Measurements from ENCODE around the gene TMEM151A. TPM values are rescaled to one million over a fixed set of nuclear protein-coding genes. Genes with fewer than 3 reads are reported as not detected.

TMEM151A gene
- total RNA-seq, 4 donors from 2014 or later: not detected

DNA sequence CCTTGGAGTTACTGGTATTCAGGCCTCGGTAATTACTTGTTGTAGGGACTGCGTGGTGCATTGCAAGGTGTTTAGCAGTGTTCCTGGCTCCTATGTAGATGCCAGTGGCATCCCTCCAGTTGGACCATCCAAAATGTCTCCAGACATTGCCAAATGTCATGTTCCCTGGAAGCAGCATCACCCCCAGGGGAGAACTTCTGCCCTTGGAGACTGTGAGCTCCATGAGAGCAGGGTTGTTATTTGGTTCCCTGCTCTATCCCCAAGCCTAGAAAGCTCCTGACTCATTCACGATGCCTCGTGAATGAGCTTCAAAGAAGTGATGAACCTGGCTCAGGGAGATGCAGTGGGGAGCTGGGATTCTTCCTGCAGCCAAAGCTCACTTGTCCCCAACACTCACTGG is 29.9 kb downstream of the TMEM151A start:
- Histone ChIP-seq H3K27ac (peak overlapping the region in 2 of 4 donors; percentile 51 to 63), H3K4me1 (peaks cover 0 to 73% (median 36%) of the 10 kb centered on the region in 4 donors), H3K4me3 (no peak overlapping the region), H3K27me3 (no peaks in the 10 kb centered on the region), H3K36me3 (no peaks in the 10 kb centered on the region), H3K9me3 (no peaks in the 10 kb centered on the region)
- TF ChIP-seq POLR2A (IDR thresholded peaks at IDR 0.05) (no peak), EP300 (IDR thresholded peaks at IDR 0.05) (peak in 1 of 2 donors; percentile 28)
- DNase-seq (ENCODE audit: low spot score in 2 of 2): no peak
- WGBS, 2 donors: 71 to 75% methylated on average over 4 of the region's 4 CpGs

DNA sequence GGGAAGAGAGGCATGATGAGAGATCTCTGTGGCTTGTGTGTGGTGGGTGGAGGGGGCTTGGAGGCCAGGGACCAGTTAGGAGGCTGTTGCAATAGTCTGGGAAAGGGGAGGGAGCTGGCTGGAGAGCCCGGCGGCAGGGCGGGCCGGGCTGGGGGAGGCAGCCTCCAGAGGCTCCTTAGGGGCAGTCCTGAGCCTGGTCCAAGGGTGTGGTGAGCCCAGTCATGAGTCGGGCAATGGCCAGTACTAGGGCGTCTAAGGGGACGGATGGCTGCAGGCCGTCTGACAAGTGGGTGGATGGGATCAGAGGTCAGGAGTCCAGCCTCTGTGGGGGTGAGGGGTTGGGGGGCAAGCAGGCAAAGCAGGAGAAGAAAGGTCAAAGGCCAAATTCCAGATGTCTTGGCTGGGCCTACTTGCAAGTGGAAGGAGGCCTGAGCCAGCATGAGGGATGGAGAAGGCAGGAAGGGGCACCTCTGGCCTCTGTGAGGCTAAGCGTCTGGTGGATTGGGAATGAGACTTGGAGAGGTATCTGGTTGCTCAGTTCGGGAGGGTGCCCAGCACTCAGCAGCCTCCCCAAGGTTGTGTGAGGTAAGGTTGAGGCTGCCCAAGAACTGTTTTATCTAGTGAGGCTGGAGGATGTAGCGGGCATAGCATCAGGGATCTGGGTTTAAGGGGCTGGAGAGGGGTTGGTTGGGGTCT is 31.2 kb downstream of the TMEM151A start:
- peak overlapping the region in 2 of 4 donors; percentile 51 to 63 for H3K27ac ChIP-seq
- H3K4me1 ChIP-seq: peaks cover 0 to 73% (median 35%) of the 10 kb centered on the region in 4 donors
- H3K27me3 ChIP-seq: no peaks in the 10 kb centered on the region
- peak; percentile 45 to 59 for DNase-seq (ENCODE audit: low spot score in 2 of 2)
- no peaks in the 10 kb centered on the region for H3K9me3 ChIP-seq
- 31 to 43% methylated on average over 10 to 11 of the region's 11 CpGs for WGBS, 2 donors
- H3K36me3 ChIP-seq: no peaks in the 10 kb centered on the region
- no peak overlapping the region for H3K4me3 ChIP-seq
- no peak for TF ChIP-seq POLR2A (IDR thresholded peaks at IDR 0.05)
- TF ChIP-seq EP300 (IDR thresholded peaks at IDR 0.05): peak in 1 of 2 donors; percentile 18
- TF ChIP-seq, protein P1, sequence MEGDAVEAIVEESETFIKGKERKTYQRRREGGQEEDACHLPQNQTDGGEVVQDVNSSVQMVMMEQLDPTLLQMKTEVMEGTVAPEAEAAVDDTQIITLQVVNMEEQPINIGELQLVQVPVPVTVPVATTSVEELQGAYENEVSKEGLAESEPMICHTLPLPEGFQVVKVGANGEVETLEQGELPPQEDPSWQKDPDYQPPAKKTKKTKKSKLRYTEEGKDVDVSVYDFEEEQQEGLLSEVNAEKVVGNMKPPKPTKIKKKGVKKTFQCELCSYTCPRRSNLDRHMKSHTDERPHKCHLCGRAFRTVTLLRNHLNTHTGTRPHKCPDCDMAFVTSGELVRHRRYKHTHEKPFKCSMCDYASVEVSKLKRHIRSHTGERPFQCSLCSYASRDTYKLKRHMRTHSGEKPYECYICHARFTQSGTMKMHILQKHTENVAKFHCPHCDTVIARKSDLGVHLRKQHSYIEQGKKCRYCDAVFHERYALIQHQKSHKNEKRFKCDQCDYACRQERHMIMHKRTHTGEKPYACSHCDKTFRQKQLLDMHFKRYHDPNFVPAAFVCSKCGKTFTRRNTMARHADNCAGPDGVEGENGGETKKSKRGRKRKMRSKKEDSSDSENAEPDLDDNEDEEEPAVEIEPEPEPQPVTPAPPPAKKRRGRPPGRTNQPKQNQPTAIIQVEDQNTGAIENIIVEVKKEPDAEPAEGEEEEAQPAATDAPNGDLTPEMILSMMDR (IDR thresholded peaks at IDR 0.05): no peak

DNA sequence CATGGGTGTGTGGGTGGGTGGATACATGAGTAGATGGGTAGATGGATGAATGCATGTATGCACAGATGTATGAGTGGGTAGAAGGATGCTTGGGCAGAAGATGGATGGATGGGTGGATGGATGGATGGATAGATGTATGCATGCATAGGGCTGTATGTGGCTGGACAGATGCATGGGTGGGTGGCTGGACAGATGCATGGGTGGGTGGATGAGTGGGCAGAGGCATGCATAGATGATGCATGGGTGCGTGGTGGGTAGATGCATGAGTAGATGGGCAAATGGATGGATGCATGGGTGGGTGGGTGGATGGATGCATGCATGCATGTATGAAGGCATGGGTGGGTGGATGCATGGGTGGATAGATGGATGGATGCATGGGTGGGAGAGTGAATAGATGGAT is 32.0 kb downstream of the TMEM151A start:
- Histone ChIP-seq H3K36me3 (no peaks in the 10 kb centered on the region), H3K4me3 (no peak overlapping the region), H3K9me3 (no peaks in the 10 kb centered on the region), H3K4me1 (peaks cover 0 to 73% (median 35%) of the 10 kb centered on the region in 4 donors), H3K27ac (no peak overlapping the region), H3K27me3 (no peaks in the 10 kb centered on the region)
- 92 to 96% methylated on average over 1 of the region's 1 CpG for WGBS, 2 donors
- no peak for DNase-seq (ENCODE audit: low spot score in 2 of 2)
- TF ChIP-seq EP300 (IDR thresholded peaks at IDR 0.05) (no peak), POLR2A (IDR thresholded peaks at IDR 0.05) (no peak)
- TF ChIP-seq, protein P1 (IDR thresholded peaks at IDR 0.05): no peak

DNA sequence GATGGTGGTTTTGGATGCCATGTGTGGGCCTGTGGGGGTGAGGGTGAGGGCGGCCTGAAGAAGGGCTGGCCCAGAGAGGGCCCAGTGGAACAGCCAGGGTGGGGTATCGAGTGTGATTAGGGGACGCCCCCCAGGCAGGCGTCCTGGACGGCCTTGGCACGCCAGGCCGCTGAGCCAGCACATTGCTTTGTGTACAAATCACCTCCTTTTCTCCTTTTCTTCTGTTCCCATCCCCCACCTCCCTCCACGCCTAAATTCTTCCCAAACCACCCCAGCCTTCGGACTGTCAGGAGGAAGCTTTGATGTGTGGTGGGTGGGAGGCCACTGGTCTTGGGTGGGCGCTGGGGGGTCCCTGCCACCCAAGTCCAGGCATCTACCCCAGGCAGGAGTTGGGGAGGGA is 33.0 kb downstream of the TMEM151A start:
- H3K9me3 ChIP-seq: no peaks in the 10 kb centered on the region
- 48 to 58% methylated on average over 10 of the region's 10 CpGs for WGBS, 2 donors
- no peaks in the 10 kb centered on the region for H3K27me3 ChIP-seq
- no peak for TF ChIP-seq POLR2A (IDR thresholded peaks at IDR 0.05)
- TF ChIP-seq EP300 (IDR thresholded peaks at IDR 0.05): no peak
- TF ChIP-seq, protein P1 (IDR thresholded peaks at IDR 0.05): no peak
- no peak overlapping the region for H3K4me3 ChIP-seq
- peaks cover 0 to 76% (median 34%) of the 10 kb centered on the region in 4 donors for H3K4me1 ChIP-seq
- no peaks in the 10 kb centered on the region for H3K36me3 ChIP-seq
- peak overlapping the region in 2 of 4 donors; percentile 3 to 52 for H3K27ac ChIP-seq
- no peak for DNase-seq (ENCODE audit: low spot score in 2 of 2)

DNA sequence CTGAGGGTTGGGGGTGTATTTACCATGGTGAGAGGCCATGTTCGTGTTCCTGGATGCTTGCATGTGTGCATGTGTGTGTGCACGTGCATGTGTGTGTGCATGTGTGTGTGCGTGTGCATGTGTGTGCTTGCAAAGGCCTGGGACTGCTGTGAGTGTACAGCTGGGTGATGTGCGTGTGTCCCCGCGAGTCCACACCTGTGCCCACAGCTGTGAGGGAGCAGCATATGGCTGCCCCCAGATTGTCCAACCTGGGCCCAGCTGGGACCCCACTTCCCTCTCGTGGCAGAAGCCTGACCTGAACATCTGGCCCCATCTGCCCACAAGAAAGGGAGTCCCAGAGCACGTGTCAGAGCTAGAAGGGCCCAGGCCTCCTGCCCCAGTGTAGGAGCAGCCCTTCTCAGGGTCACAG is 33.6 kb downstream of the TMEM151A start:
- Histone ChIP-seq H3K4me3 (no peak overlapping the region), H3K27me3 (no peaks in the 10 kb centered on the region), H3K9me3 (no peaks in the 10 kb centered on the region), H3K4me1 (peaks cover 0 to 76% (median 34%) of the 10 kb centered on the region in 4 donors), H3K36me3 (no peaks in the 10 kb centered on the region), H3K27ac (peak overlapping the region in 2 of 4 donors; percentile 72 to 74)
- DNase-seq (ENCODE audit: low spot score in 2 of 2): no peak
- 85 to 87% methylated on average over 5 to 6 of the region's 8 CpGs for WGBS, 2 donors
- no peak for TF ChIP-seq EP300 (IDR thresholded peaks at IDR 0.05)
- no peak for TF ChIP-seq POLR2A (IDR thresholded peaks at IDR 0.05)
- TF ChIP-seq, protein P1 (IDR thresholded peaks at IDR 0.05): no peak
